GM12892 (cell line): ENCODE results near the gene KHDC1.
"Not testable (repeated sequence)": the region's sequence is repeated elsewhere in the genome, so short reads cannot be mapped to it uniquely, and the experiment has no call there.

Source experiments
- DNase-seq: peaks from one replicate; pipeline ENCODE4 v3.0.0; 2011; ENCODE audit not compliant: insufficient read length
- FAIRE-seq: peaks from 2 replicates; lab custom pipeline; 2011; peaks lifted over from hg19 to GRCh38; lab: Jason Lieb, UNC
- POLR2A ChIP-seq: IDR thresholded peaks from 2 replicates; pipeline ENCODE4 v1.6.1; 2011; ENCODE audit warnings: low read depth, low read length, control low read depth
- POLR2AphosphoS5 ChIP-seq: IDR thresholded peaks from 2 replicates; pipeline ENCODE4 v1.6.1; 2011; ENCODE audit warnings: low read depth, low read length, control low read depth
- TAF1 ChIP-seq: IDR thresholded peaks from 2 replicates; pipeline ENCODE4 v1.6.1; 2011; ENCODE audit warnings: low read depth, mild to moderate bottlenecking, control low read depth, low read length, borderline replicate concordance

KHDC1 gene

GRCh38 chr6:73203098-73203497 is 59.9 kb downstream of the KHDC1 start:
- FAIRE-seq (no peak), DNase-seq (no peak)
- TF ChIP-seq TAF1 = no peak
- no peak for TF ChIP-seq POLR2A

GRCh38 chr6:73200735-73201134 is 62.3 kb downstream of the KHDC1 start:
- TF ChIP-seq TAF1 (no peak), POLR2AphosphoS5 (no peak), POLR2A (no peak)
- DNase-seq (no peak), FAIRE-seq (no peak)

- DNase-seq (no peak), FAIRE-seq (no peak)
- TF ChIP-seq TAF1 (no peak), POLR2AphosphoS5 (no peak), POLR2A (no peak)
These were observed 62.7 kb downstream of the KHDC1 start for GRCh38 chr6:73200247-73200646.

GRCh38 chr6:73194744-73195143 is 68.3 kb downstream of the KHDC1 start:
- FAIRE-seq = no peak

GRCh38 chr6:73193302-73193701 is 69.7 kb downstream of the KHDC1 start:
- not testable (repeated sequence) for DNase-seq, FAIRE-seq

More at GRCh38 chr6:73194744-73195143, 68.3 kb downstream of the KHDC1 start:
- DNase-seq = no peak
- TF ChIP-seq TAF1 = no peak
- TF ChIP-seq POLR2A = no peak
- no peak for TF ChIP-seq POLR2AphosphoS5
